AG09309 (cell line): ENCODE data around the gene PTPRG.

Source experiments
- DNase-seq: peaks from one replicate; pipeline ENCODE4 v3.0.0-alpha.2; 2010; ENCODE audit warnings: low read depth
- H3K4me3 ChIP-seq: 2 replicates; pipeline ENCODE4 v1.5.1; 2011; ENCODE audit warnings: mild to moderate bottlenecking, low read depth, low read length, moderate library complexity; ENCODE audit not compliant: control insufficient read depth
- CTCF ChIP-seq: IDR thresholded peaks from 2 replicates; pipeline ENCODE4 v1.5.1; 2011; ENCODE audit warnings: mild to moderate bottlenecking, low read depth, low read length, inconsistent platforms; ENCODE audit not compliant: insufficient read depth, control insufficient read depth; ENCODE audit errors: missing control alignments

PTPRG gene

GRCh38 chr3:61765157-61765876 lies 203.9 kb downstream of the PTPRG start:
- no peak overlapping the region for H3K4me3 ChIP-seq
- TF ChIP-seq CTCF, result no peak
- DNase-seq, result no peak

GRCh38 chr3:61768284-61769037 lies 207.1 kb downstream of the PTPRG start:
- peak; percentile 11 for DNase-seq
- no peak overlapping the region for H3K4me3 ChIP-seq
- TF ChIP-seq CTCF, result no peak

DNA sequence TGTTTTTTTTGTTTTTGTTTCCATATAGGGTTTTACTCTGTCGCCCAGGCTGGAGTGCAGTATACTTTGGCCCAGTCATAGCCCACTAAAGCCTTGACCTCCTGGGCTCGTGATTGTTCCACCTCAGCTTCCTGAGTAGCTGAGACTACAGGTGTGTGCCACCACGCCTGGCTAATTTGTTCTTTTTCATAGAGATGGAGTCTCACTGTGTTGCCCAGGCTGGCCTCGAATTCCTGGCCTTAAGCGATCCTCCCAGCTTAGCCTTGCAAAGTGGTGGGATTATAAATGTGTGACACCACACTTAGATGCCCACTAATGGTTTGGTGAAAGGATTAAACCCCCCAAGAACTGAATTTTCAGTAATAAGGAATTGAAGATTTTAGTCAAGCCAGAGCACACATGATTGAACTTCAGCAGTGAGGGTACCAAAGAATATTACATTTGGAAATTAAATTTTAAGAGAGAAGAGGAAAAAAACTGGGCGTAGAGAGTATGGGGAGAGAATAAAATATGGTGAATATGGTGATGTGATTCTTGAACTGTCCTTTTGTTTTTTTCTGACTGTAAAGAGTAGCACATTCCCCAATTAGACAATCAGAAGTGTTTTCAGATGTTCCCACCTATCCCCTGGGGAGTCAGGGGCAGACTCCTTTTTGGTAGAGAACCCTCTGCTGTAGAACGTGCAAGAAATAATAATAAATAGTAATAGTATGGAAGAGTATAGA lies 208.1 kb downstream of the PTPRG start:
- no peak for DNase-seq
- no peak overlapping the region for H3K4me3 ChIP-seq
- no peak for TF ChIP-seq CTCF

GRCh38 chr3:61771976-61772375 lies 210.6 kb downstream of the PTPRG start:
- DNase-seq, result no peak
- H3K4me3 ChIP-seq, result no peak overlapping the region
- TF ChIP-seq CTCF, result no peak

DNA sequence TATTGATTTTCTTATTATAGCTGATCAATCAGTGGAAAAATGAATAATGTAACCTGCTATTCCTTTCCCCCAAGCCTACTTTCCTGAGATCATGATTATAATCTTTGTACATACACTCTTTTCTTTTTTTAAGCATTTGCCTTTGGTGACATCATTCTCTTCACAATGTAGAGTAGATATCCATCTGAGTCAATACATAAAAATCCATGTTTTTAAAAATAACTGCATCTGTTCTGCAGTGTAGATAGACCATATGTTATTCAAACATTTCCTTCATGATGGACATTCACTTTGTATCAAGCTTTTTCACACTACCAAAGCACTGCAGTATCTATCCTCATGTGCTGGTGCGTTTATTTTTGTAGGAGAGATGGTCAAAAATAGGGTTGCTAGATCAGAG lies 211.1 kb downstream of the PTPRG start:
- H3K4me3 ChIP-seq, result no peak overlapping the region
- TF ChIP-seq CTCF, result no peak

DNA sequence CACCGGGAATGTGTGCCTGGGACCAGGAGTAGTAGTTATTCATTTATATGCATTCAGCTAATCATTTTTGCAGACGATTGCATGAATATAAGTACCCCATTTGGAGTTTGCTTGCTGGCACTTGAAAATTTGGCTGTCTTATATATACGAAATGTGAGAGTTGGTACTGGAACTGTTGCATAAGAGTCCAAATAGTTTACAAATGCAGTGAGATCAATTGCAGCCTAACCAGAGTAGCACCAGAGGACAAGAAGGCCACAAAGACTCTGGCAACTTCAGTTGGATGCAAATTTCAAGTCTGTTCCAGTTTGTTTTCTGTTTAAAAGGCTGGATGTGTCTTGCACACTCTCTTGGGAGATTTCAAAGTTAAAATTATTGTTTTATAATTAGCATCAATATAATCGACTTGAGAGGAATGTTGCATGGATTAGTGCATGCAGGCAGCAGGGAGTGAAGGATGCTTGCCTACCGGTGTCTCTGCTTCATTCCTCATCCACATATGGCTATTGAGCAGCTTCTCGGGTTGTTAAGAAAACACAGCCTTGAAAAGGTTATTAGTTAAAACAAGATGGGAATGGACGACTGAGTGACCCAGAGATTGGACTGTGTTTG lies 213.0 kb downstream of the PTPRG start:
- H3K4me3 ChIP-seq, result no peak overlapping the region
- no peak for DNase-seq
- TF ChIP-seq CTCF, result no peak

More for the DNA sequence above, 211.1 kb downstream of the PTPRG start:
- DNase-seq, result no peak
